Cardiac fibroblast (primary cell): ENCODE data around the gene SNX20.

Experiments used
- DNase-seq, 2 donors: peaks; one replicate each; pipeline versions ENCODE4 v3.0.0 to v3.0.0-alpha.2; 2010; ENCODE audit warnings: low read depth in 2 of 2
- H3K4me3 ChIP-seq, 2 donors: replicated peaks in 1 of 2; 1 replicate in 1 of 2; 2 replicates in 1 of 2; pipeline ENCODE4 v1.5.1; 2011; ENCODE audit warnings: low read depth in 2 of 2, low read length in 2 of 2, mild to moderate bottlenecking in 2 of 2, moderate library complexity in 1 of 2
- TF ChIP-seq, protein P1 (sequence below): IDR thresholded peaks from one replicate; pipeline ENCODE4 v1.5.1; 2011; ENCODE audit warnings: low read depth, mild to moderate bottlenecking, low read length, inconsistent platforms

The SNX20 gene

DNA sequence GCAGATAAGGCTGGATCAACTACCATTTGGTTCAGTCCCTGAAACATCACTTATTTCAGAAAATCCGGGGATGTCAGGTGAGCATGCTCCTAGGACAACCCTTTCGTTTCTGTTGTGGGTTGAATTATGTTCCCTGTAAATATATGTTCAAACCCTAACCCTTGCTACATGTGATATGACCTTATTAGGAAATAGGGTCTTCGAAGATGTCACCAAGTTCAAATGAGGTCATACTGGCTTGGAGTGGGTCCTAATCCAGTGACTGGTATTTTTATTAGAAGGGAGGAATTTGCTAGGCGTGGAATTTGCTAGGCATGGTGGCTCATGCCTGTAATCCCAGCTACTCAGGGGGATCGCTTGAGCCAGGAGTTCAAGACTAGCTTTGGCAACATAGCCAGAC is 21.3 kb downstream of the SNX20 start:
- DNase-seq, result no peak

DNA sequence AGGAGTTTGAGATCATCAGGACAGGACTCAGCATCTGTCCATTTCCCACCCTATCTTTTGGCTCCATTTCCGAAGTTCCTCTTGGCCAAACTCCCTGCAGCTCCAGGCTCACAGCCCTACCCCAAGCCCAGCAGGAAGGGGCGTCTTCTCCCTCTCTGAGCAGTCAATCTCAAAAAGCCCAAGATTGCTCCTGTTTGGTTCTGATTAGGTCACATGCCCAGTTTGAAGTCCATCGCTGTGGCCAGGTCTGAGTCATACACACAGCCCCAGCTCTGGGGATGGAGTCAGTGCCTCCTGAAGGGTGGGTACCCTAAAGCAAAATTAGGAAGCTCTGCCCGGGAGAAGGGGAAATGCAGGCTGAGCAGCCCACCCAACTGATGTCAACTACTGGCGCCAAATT is 23.9 kb downstream of the SNX20 start:
- no peak overlapping the region for H3K4me3 ChIP-seq
- TF ChIP-seq, protein P1, sequence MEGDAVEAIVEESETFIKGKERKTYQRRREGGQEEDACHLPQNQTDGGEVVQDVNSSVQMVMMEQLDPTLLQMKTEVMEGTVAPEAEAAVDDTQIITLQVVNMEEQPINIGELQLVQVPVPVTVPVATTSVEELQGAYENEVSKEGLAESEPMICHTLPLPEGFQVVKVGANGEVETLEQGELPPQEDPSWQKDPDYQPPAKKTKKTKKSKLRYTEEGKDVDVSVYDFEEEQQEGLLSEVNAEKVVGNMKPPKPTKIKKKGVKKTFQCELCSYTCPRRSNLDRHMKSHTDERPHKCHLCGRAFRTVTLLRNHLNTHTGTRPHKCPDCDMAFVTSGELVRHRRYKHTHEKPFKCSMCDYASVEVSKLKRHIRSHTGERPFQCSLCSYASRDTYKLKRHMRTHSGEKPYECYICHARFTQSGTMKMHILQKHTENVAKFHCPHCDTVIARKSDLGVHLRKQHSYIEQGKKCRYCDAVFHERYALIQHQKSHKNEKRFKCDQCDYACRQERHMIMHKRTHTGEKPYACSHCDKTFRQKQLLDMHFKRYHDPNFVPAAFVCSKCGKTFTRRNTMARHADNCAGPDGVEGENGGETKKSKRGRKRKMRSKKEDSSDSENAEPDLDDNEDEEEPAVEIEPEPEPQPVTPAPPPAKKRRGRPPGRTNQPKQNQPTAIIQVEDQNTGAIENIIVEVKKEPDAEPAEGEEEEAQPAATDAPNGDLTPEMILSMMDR, result no peak
- peak in 1 of 2 donors; percentile 21 for DNase-seq

More for the DNA sequence above, 21.3 kb downstream of the SNX20 start:
- TF ChIP-seq, protein P1, result no peak
- H3K4me3 ChIP-seq, result no peak overlapping the region

DNA sequence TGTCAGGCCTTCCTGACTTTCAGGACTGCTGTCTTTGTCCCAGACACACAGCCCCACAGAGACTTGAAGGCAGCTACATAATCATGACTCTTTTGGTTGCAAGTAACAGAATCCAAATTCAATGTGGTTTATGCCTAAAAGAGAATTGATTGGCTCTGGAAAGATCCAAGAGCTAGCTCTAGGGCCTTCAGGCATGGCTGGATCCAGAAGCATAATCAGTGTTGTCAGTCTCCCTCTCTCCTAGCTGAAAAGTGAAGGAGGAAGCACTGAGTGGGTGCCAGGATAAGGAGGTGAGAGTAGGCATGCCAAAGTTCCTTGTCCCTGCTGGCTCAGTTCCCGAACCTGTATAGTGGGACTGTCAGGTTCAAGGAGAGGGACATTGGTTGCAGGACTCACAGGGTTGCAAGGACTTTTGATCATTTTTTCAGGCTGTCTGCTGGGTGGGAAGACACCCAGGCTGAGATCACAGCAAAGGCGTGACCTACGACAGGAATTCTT is 25.5 kb downstream of the SNX20 start:
- no peak for DNase-seq
- TF ChIP-seq, protein P1, result no peak
- no peak overlapping the region for H3K4me3 ChIP-seq

DNA sequence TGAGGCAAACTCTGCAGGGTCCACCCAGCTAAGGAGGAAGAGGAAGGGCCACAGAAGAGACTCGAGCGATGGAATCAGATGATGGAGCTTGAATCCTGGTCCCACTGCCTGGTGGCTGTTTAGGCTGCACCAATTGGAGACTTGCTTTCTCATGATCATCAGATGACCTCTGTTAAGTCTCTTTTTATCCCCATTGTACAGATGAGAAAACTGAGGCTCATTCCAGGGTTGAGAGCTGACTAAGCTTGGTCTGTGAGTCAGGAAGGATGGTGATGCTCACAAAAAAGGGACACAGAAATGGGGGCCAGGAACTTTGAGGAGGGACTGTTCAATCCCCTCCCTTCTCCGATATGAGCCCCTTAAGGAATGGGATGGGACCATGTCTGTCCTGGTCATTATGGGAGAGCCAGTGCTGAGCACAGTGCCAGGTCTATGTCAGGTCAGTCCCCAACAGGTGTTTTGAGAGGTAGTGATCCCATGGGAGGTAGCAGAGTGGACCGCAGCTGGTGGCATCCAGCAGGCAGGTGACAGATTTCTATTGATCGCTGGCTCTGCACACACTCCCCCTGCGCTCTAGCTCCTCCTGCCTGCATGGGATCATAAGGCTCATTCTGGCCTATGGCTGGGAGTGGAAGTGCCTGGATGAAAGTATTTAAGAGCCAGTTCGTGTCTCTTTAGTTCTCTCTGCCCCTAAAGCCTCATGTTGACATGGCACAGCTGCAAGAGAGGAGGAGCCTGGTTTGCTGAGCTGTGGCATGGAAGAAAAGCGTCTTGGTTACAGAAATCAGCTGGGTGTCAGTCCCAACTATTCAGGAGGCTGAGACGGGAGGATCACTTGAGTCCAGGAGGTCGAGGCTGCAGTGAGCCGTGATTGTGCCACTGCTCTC is 27.2 kb downstream of the SNX20 start:
- no peak for DNase-seq
- no peak overlapping the region for H3K4me3 ChIP-seq
- TF ChIP-seq, protein P1, result no peak

DNA sequence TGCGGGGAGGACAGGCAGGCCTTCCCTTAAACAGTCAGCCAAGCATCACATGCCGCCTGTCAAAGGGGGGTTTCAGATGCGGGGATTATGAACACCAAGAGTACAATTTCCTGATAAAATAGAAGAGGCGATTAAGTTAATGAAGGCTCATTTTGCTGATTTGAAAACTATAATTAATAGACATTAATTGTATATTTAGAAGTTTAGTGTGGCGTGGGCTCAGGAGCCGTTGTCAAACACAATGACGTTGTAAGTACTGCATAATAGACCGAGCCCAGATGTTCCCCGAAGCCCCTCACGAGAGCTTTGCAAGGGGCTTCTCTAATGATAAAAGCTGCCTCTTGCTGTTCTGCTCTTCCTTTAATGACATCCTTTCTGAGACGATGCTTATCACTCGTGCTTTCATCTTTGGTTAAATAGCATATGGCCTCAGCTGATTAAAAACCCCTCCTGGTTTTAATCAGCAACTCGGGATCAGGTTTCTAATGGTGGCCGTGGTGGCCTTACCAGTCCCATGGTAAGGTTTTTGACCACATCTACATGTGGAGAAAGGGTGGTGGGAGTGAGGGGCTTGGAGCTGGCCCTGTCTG is 28.2 kb downstream of the SNX20 start:
- no peak overlapping the region for H3K4me3 ChIP-seq
- TF ChIP-seq, protein P1, result no peak
- DNase-seq, result no peak

DNA sequence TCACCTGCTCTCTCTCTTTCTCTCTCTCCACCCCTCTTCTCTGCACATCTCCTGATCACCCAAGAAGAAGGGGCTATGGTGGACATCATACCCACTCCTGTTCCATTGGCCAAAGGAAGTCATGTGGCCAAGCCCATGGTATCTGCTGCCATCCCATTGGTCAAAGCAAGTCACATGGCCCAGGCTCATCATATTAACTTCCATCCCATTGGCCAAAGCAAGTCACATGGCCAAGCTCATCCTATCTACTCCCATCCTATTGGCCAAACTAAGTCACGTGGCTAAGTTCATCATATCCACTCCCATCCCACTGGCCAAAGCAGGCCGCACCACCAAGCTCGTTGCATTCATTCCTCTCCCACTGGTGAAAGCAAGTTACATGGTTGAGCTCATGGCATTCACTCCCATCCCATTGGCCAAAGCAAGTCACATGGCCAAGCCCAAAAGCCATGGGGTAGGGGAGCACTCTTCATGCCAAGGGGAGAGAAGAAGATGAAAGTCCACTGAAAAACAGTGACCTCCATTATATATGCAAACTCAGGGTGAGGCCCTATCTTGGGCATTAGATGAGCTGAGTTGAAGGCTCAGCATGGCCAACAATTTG is 29.2 kb downstream of the SNX20 start:
- no peak for DNase-seq
- H3K4me3 ChIP-seq, result no peak overlapping the region
- TF ChIP-seq, protein P1, result no peak
